Measurements from ENCODE around the gene PRR5L. TPM values are rescaled to one million over a fixed set of nuclear protein-coding genes. Genes with fewer than 3 reads are reported as not detected.
A peak's percentile ranks its signal among the peaks of the same experiment; 100 is the strongest.

The PRR5L gene
- total RNA-seq, 1 donor from 2014 or later, result 6.7 TPM

DNA sequence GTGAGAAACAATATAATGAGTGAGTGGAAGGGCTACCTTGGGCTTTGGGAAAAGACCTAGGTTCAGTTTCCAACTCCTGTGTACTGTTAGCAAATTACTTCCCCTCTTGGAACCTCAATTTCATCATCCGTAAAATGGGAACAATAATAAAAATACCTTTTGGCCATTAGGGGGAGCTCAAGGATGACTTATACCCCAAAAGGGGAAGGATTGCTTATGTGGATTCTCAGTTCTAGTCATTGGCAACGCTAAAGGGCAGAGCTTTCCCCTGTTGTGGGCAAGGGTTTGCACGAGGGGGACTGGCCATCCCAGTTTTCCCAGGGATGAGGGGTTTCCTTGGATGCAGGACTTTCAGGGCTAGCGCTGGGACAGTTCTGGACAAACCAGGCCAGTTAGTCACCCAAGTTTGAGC is 3.8 kb upstream of the PRR5L start:
- no peaks in the 10 kb centered on the region for H3K9me3 Mint-ChIP-seq
- TF ChIP-seq, protein P1, sequence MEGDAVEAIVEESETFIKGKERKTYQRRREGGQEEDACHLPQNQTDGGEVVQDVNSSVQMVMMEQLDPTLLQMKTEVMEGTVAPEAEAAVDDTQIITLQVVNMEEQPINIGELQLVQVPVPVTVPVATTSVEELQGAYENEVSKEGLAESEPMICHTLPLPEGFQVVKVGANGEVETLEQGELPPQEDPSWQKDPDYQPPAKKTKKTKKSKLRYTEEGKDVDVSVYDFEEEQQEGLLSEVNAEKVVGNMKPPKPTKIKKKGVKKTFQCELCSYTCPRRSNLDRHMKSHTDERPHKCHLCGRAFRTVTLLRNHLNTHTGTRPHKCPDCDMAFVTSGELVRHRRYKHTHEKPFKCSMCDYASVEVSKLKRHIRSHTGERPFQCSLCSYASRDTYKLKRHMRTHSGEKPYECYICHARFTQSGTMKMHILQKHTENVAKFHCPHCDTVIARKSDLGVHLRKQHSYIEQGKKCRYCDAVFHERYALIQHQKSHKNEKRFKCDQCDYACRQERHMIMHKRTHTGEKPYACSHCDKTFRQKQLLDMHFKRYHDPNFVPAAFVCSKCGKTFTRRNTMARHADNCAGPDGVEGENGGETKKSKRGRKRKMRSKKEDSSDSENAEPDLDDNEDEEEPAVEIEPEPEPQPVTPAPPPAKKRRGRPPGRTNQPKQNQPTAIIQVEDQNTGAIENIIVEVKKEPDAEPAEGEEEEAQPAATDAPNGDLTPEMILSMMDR (IDR thresholded peaks at IDR 0.05; ENCODE audit: unreplicated experiment), result peak; percentile 57
- H3K27ac Mint-ChIP-seq, result no peak overlapping the region
- no peak overlapping the region for H3K4me3 Mint-ChIP-seq
- peaks cover 22% of the 10 kb centered on the region for H3K4me1 Mint-ChIP-seq
- no peaks in the 10 kb centered on the region for H3K36me3 Mint-ChIP-seq
- no peak for DNase-seq (ENCODE audit: low spot score in 2 of 2, unreplicated experiment in 2 of 2)
- no peaks in the 10 kb centered on the region for H3K27me3 Mint-ChIP-seq (ENCODE audit: low read depth)

DNA sequence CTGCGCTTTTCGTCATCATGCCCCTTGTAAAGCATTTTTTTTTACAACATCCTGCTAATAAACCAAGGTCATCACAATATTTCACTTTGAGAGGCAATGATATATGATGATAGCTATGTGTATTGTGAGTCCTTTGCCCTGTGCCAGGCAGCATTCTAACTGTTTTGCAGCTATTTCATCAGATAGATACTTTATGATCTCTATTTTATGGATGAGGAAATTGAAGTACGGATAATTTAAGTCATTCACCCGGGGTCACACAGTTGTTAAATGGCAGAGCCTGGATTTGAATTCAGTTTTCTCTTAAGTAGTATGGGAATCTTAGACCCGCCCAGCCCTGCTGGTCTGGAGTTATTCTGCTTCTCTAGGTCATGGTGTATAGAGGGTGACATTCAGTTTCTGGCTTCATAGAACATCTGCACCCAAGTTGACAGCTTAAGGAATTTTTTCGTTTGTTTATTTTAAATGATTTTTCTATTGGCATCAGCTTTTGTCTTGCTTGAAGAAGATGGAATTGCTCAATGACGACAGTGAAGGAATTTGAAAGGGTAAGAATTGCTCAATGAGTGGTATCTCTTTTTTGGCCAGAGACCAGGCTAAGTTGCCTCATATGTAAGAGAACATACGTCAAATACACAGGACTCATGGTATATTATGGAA is 926 bp downstream of the PRR5L start:
- H3K27ac Mint-ChIP-seq, result no peak overlapping the region
- TF ChIP-seq, protein P1 (IDR thresholded peaks at IDR 0.05; ENCODE audit: unreplicated experiment), result no peak
- H3K9me3 Mint-ChIP-seq, result no peaks in the 10 kb centered on the region
- no peak overlapping the region for H3K4me3 Mint-ChIP-seq
- peaks cover 9% of the 10 kb centered on the region for H3K27me3 Mint-ChIP-seq (ENCODE audit: low read depth)
- H3K4me1 Mint-ChIP-seq, result no peaks in the 10 kb centered on the region
- DNase-seq (ENCODE audit: low spot score in 2 of 2, unreplicated experiment in 2 of 2), result no peak
- no peaks in the 10 kb centered on the region for H3K36me3 Mint-ChIP-seq

DNA sequence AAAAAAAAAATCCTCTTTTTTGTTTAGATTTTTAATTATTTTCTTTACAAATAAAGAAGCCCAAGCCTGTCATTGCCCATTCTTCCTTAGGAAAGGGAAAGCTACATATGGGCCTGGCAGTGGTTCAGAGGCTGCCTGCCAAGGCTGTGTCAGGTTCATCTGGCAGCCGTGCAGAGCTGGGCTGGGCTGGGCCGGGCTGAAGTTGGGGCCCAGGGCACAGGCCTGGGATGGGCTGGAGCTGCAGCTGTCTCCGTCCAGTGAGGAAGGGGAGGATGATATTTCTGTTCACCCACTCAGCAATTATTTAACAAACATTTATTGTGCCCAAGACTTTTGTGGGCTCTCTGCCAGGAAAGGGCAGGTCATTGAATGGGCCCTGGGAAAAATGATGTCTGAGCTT is 4.6 kb downstream of the PRR5L start:
- Mint-ChIP-seq H3K27ac (no peak overlapping the region), H3K9me3 (no peaks in the 10 kb centered on the region), H3K4me1 (no peaks in the 10 kb centered on the region), H3K4me3 (no peak overlapping the region), H3K27me3 (ENCODE audit: low read depth) (peaks cover 9% of the 10 kb centered on the region), H3K36me3 (no peaks in the 10 kb centered on the region)
- DNase-seq (ENCODE audit: low spot score in 2 of 2, unreplicated experiment in 2 of 2), result no peak
- TF ChIP-seq, protein P1 (IDR thresholded peaks at IDR 0.05; ENCODE audit: unreplicated experiment), result no peak

DNA sequence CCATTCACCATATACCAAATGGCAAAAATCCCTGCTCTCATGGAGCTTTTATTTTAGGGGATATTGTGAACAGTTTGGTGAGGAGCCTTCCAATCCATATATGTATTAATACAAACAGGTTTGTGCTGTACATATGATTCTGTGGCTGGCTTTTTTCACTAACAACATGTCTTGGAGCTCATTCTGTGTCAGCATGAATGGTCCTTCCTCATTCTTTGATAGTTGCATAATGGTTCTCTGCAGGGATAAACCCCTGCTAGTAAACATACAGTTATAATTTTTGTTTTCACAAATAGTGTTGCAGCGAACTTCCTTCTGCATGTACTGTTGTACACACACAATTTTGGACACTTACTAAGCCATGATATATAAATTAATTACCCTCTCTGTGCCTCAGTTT is 8.3 kb downstream of the PRR5L start:
- DNase-seq (ENCODE audit: low spot score in 2 of 2, unreplicated experiment in 2 of 2), result no peak
- Mint-ChIP-seq H3K9me3 (no peaks in the 10 kb centered on the region), H3K36me3 (no peaks in the 10 kb centered on the region), H3K4me1 (no peaks in the 10 kb centered on the region), H3K27me3 (ENCODE audit: low read depth) (peaks cover 3% of the 10 kb centered on the region), H3K4me3 (no peak overlapping the region), H3K27ac (no peak overlapping the region)
- TF ChIP-seq, protein P1 (IDR thresholded peaks at IDR 0.05; ENCODE audit: unreplicated experiment), result no peak

DNA sequence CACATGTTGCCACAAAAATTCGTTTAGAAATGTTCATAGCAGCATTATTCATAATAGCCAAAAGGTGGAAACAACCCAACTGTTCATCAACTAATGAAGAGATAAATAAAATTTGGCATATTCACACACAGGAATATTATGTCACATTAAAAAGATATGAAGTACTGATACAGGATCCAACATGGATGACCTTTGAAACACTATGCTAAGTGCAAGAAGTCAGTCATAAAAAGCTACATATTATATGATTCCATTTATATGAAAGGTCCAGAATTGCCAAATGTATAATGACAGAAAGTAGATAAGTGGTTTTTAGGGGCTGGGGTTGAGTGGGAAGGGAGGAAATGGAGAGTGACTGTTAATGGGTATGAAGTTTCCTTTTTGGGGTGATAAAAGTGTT is 9.0 kb downstream of the PRR5L start:
- H3K4me3 Mint-ChIP-seq, result no peak overlapping the region
- no peak for DNase-seq (ENCODE audit: low spot score in 2 of 2, unreplicated experiment in 2 of 2)
- H3K27ac Mint-ChIP-seq, result no peak overlapping the region
- no peaks in the 10 kb centered on the region for H3K36me3 Mint-ChIP-seq
- H3K9me3 Mint-ChIP-seq, result no peaks in the 10 kb centered on the region
- TF ChIP-seq, protein P1 (IDR thresholded peaks at IDR 0.05; ENCODE audit: unreplicated experiment), result no peak
- H3K27me3 Mint-ChIP-seq (ENCODE audit: low read depth), result peaks cover 3% of the 10 kb centered on the region
- no peaks in the 10 kb centered on the region for H3K4me1 Mint-ChIP-seq

DNA sequence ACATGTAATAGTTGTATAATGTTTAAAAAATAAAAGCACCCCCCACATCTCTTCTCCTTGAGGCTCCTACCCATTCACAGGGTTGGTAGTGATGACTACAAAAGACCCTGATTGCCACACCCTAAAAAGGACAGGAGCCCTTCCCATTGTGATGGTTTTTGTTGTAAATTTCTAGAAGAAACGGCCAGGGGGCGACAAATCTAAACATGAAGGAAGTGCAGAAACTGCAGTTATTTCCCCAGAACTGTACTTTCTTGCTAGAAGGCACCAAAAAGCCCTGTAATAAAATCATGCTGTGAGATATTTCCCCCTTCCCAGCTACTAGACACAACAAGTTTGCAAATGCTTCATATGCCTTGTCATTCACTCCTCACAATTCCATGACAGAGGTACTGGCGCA is 10.8 kb downstream of the PRR5L start:
- DNase-seq (ENCODE audit: low spot score in 2 of 2, unreplicated experiment in 2 of 2), result no peak
- Mint-ChIP-seq H3K36me3 (no peaks in the 10 kb centered on the region), H3K4me1 (no peaks in the 10 kb centered on the region), H3K4me3 (no peak overlapping the region), H3K27ac (no peak overlapping the region), H3K9me3 (no peaks in the 10 kb centered on the region), H3K27me3 (ENCODE audit: low read depth) (no peaks in the 10 kb centered on the region)
- TF ChIP-seq, protein P1 (IDR thresholded peaks at IDR 0.05; ENCODE audit: unreplicated experiment), result peak; percentile 63

Data from mesothelial cell of epicardium (in vitro differentiated cells).